Panc1 (cell line): Measurements from ENCODE around the gene NFAM1. TPM values are rescaled to one million over a fixed set of nuclear protein-coding genes. Genes with fewer than 3 reads are reported as not detected.

ENCODE experiments used
- ATAC-seq: fragments of 200-7000 bp; cut with Tn5 transposase; 2 replicates; pipeline ENCODE4 v1.9.1; 2020; ENCODE audit warnings: mild to moderate bottlenecking, moderate library complexity
- BruUV-seq: library from RNA; stranded (reverse); fragments of 400-500 nt; replicated peaks from 2 replicates; lab custom pipeline; 2021; lab: Mats Ljungman, UMichigan
- CTCF ChIA-PET: fragments of 300-600 bp; sonication (Branson Sonifier 250); formaldehyde crosslinking; loops from one replicate; lab custom pipeline; 2022; ENCODE audit warnings: antibody characterized with exemption; lab: Charles Lee
- POLR2A ChIA-PET: fragments of 300-600 bp; sonication (Branson Sonifier 250); formaldehyde crosslinking; loops from one replicate; lab custom pipeline; 2022; ENCODE audit warnings: antibody characterized with exemption; lab: Charles Lee
- DNase-seq: peaks from one replicate; pipeline ENCODE4 v3.0.0-alpha.2; 2010; ENCODE audit warnings: low read depth, low spot score
- H3K27ac ChIP-seq: 2 replicates; pipeline ENCODE4 v1.5.1; 2011; ENCODE audit warnings: mild to moderate bottlenecking, low read length, inconsistent platforms
- H3K27me3 ChIP-seq: fragments of 200-500 bp; sonication (Bioruptor generic); 2 replicates; pipeline ENCODE4 v1.6.0; 2014; ENCODE audit warnings: low read length, inconsistent platforms; ENCODE audit not compliant: control insufficient read depth, insufficient read depth
- H3K36me3 ChIP-seq: fragments of 200-500 bp; sonication (Bioruptor generic); 2 replicates; pipeline ENCODE4 v1.5.1; 2014; ENCODE audit warnings: inconsistent platforms, mild to moderate bottlenecking, low read length, moderate library complexity; ENCODE audit not compliant: control insufficient read depth, insufficient read depth
- H3K4me1 ChIP-seq: 2 replicates; pipeline ENCODE4 v1.5.1; 2011; ENCODE audit warnings: inconsistent platforms, mild to moderate bottlenecking, low read length, moderate library complexity; ENCODE audit not compliant: control insufficient read depth, insufficient read depth
- H3K4me3 ChIP-seq, 2 experiments: 2 replicates each; pipeline ENCODE4 v1.5.1; 2011 to 2012; ENCODE audit warnings: low read depth in 2 of 2, low read length in 2 of 2, mild to moderate bottlenecking in 2 of 2, inconsistent platforms in 1 of 2, moderate library complexity in 1 of 2
- H3K9me3 ChIP-seq: fragments of 200-500 bp; sonication (Bioruptor generic); 2 replicates; pipeline ENCODE4 v1.5.1; 2014; ENCODE audit warnings: low read depth, mild to moderate bottlenecking, inconsistent platforms, low read length, moderate library complexity; ENCODE audit not compliant: control insufficient read depth, insufficient read depth
- CTCF ChIP-seq: fragments of 450-650 bp; IDR thresholded peaks from 2 replicates; pipeline ENCODE4 v1.5.1; 2017; ENCODE audit warnings: mild to moderate bottlenecking
- POLR2AphosphoS5 ChIP-seq: IDR thresholded peaks from 2 replicates; pipeline ENCODE4 v1.6.1; 2012; ENCODE audit warnings: mild to moderate bottlenecking, low read depth, low read length, moderate library complexity
- REST ChIP-seq, 2 experiments: IDR thresholded peaks; 2 replicates each; pipeline ENCODE4 v1.6.1; 2011 to 2012; ENCODE audit warnings: low read depth in 2 of 2, control low read depth in 1 of 2, low read length in 1 of 2, mild to moderate bottlenecking in 1 of 2, moderate library complexity in 1 of 2; ENCODE audit not compliant: insufficient read depth in 1 of 2
- SIN3A ChIP-seq: IDR thresholded peaks from 2 replicates; pipeline ENCODE4 v1.6.1; 2012; ENCODE audit warnings: low read depth, mild to moderate bottlenecking, low read length, moderate library complexity, borderline replicate concordance; ENCODE audit not compliant: insufficient read depth
- TCF7L2 ChIP-seq: IDR thresholded peaks from 2 replicates; pipeline ENCODE4 v1.6.1; 2011; ENCODE audit warnings: mild to moderate bottlenecking, low read depth, low read length, inconsistent platforms
- in situ Hi-C: cut with HindIII; loops from 2 replicates; pipeline ENCODE4 v1.10.0; 2016; ENCODE audit warnings: low sequenced_read_pairs, low pct_unique_long_range_greater_than_20kb
- intact Hi-C: fragments of 100-400 bp; cut with micrococcal nuclease; formaldehyde crosslinking; loops from one replicate; pipeline ENCODE4 v1.10.0; 2022; ENCODE audit not compliant: unreplicated experiment
- total RNA-seq: library from RNA; stranded (reverse); gene quantifications from one replicate; pipeline ENCODE4 v1.2.1, GENCODE V29; 2021; ENCODE audit not compliant: unreplicated experiment

NFAM1 gene
- total RNA-seq, 1 experiment from 2014 or later: 0.41 TPM

GRCh38 chr22:42358643-42359558 is 73.3 kb downstream of the NFAM1 start:
- BruUV-seq: no TSS peak
- ATAC-seq (no peak), DNase-seq (no peak)
- Histone ChIP-seq H3K4me1 (peaks cover 13% of the 10 kb centered on the region), H3K27me3 (no peaks in the 10 kb centered on the region), H3K4me3 (no peak overlapping the region), H3K27ac (no peak overlapping the region), H3K9me3 (no peaks in the 10 kb centered on the region), H3K36me3 (no peaks in the 10 kb centered on the region)
- CTCF ChIA-PET: no interaction called here
- POLR2A ChIA-PET: no interaction called here
- intact Hi-C loops (no loop called here), in situ Hi-C loops (no loop called here)
- TF ChIP-seq SIN3A (no peak), TCF7L2 (no peak), POLR2AphosphoS5 (no peak), CTCF (no peak), REST (IDR thresholded peaks at IDR 0.05; ENCODE audit: insufficient read depth in 1 of 2, low read depth in 2 of 2, low read length in 1 of 2) (no peak)

GRCh38 chr22:42357634-42358296 is 74.4 kb downstream of the NFAM1 start:
- in situ Hi-C loops: no loop called here
- no TSS peak for BruUV-seq
- ChIA-PET CTCF (no interaction called here), POLR2A (no interaction called here)
- intact Hi-C loops: no loop called here
- DNase-seq: no peak
- Histone ChIP-seq H3K4me1 (peaks cover 13% of the 10 kb centered on the region), H3K27me3 (no peaks in the 10 kb centered on the region), H3K9me3 (no peaks in the 10 kb centered on the region), H3K36me3 (no peaks in the 10 kb centered on the region), H3K27ac (peak overlapping the region; percentile 51; the same call in 1 of the 2 replicates), H3K4me3 (no peak overlapping the region)
- ATAC-seq: peak; percentile 83
- TF ChIP-seq SIN3A: no peak
- no peak for TF ChIP-seq TCF7L2
- TF ChIP-seq CTCF: no peak
- no peak for TF ChIP-seq REST (IDR thresholded peaks at IDR 0.05; ENCODE audit: insufficient read depth in 1 of 2, low read depth in 2 of 2, low read length in 1 of 2)
- TF ChIP-seq POLR2AphosphoS5: no peak
